Small intestine (tissue), 7 donors: ENCODE results near the gene GNPAT. TPM values are rescaled to one million over a fixed set of nuclear protein-coding genes. Genes with fewer than 3 reads are reported as not detected.

Source experiments
- DNase-seq, 2 donors: peaks; one replicate each; pipeline versions ENCODE4 v3.0.0 to v3.0.0-alpha.2; 2013
- FAIRE-seq: peaks from 2 replicates; lab custom pipeline; 2012; peaks lifted over from hg19 to GRCh38; lab: Jason Lieb, UNC
- H3K27ac ChIP-seq, 3 donors: one replicate each; pipeline ENCODE4 v1.5.1; 2013; ENCODE audit warnings: low read length in 2 of 3, mild to moderate bottlenecking in 2 of 3, control low read depth in 1 of 3, inconsistent platforms in 1 of 3, low read depth in 1 of 3, moderate library complexity in 1 of 3
- H3K27me3 ChIP-seq, 3 donors: one replicate each; pipeline ENCODE4 v1.6.1; 2013; ENCODE audit warnings: low read length in 3 of 3, inconsistent platforms in 1 of 3; ENCODE audit not compliant: control insufficient read depth in 3 of 3, insufficient read depth in 3 of 3
- H3K36me3 ChIP-seq, 3 donors: one replicate each; pipeline ENCODE4 v1.6.1; 2013; ENCODE audit warnings: low read length in 3 of 3, inconsistent platforms in 1 of 3, low read depth in 1 of 3, mild to moderate bottlenecking in 1 of 3, moderate library complexity in 1 of 3; ENCODE audit not compliant: control insufficient read depth in 3 of 3, insufficient read depth in 2 of 3
- H3K4me1 ChIP-seq, 3 donors: one replicate each; pipeline ENCODE4 v1.6.1; 2013; ENCODE audit warnings: low read length in 2 of 3, inconsistent platforms in 1 of 3, low read depth in 1 of 3, mild to moderate bottlenecking in 1 of 3, moderate library complexity in 1 of 3; ENCODE audit not compliant: control insufficient read depth in 3 of 3, insufficient read depth in 2 of 3
- H3K4me3 ChIP-seq, 3 donors: one replicate each; pipeline ENCODE4 v1.5.1; 2013; ENCODE audit warnings: low read length in 3 of 3, control low read depth in 1 of 3, inconsistent platforms in 1 of 3, low read depth in 1 of 3, mild to moderate bottlenecking in 1 of 3, moderate library complexity in 1 of 3
- H3K9me3 ChIP-seq, 2 donors: one replicate each; pipeline ENCODE4 v1.6.1; 2013; ENCODE audit warnings: low read depth in 1 of 2, low read length in 1 of 2; ENCODE audit not compliant: control insufficient read depth in 2 of 2, insufficient read depth in 1 of 2
- WGBS, 3 donors: extraction: QIAGEN DNeasy Blood & Tissue Kit; methylation state at CpG; one replicate each; pipeline ENCODE4 v1.1.7; 2013; 5-methylcytosine and 5-hydroxymethylcytosine counted together
- polyA plus RNA-seq, 4 donors: library from polyadenylated mRNA; stranded (reverse) in 3 of 4; unstranded in 1 of 4; fragments of 200-250 nt in 3 of 4; fragments of 120-200 nt in 1 of 4; gene quantifications; one replicate each; pipeline versions ENCODE4 v1.2.1 to v1.2.3, GENCODE V29; 2013
- donor health status: healthy with polysubstance abuse.
- donor health status: control.
- donor health status: control.
- donor health status: Bipolar disorder and iron deficiency.
- donor health status: healthy.

Gene GNPAT
- polyA plus RNA-seq, 4 donors = 43.4 to 69.4 (median 56.6) TPM

GRCh38 chr1:231301990-231302389 is 61.0 kb downstream of the GNPAT start:
- 93 to 96% (median 94%) methylated on average over 3 of the region's 3 CpGs for WGBS, 3 donors
- H3K4me3 ChIP-seq = no peak overlapping the region
- H3K27ac ChIP-seq = no peak overlapping the region
- no peaks in the 10 kb centered on the region for H3K9me3 ChIP-seq
- no peak for DNase-seq
- FAIRE-seq = no peak
- no peaks in the 10 kb centered on the region for H3K4me1 ChIP-seq
- H3K27me3 ChIP-seq = no peaks in the 10 kb centered on the region
- no peaks in the 10 kb centered on the region for H3K36me3 ChIP-seq

GRCh38 chr1:231310391-231310934 is 69.5 kb downstream of the GNPAT start:
- FAIRE-seq (no peak), DNase-seq (no peak)
- WGBS, 3 donors = 92 to 97% (median 94%) methylated on average over 10 of the region's 10 CpGs
- no peaks in the 10 kb centered on the region for H3K27me3 ChIP-seq
- no peaks in the 10 kb centered on the region for H3K36me3 ChIP-seq
- no peaks in the 10 kb centered on the region for H3K9me3 ChIP-seq
- H3K27ac ChIP-seq = no peak overlapping the region
- H3K4me1 ChIP-seq = no peaks in the 10 kb centered on the region
- H3K4me3 ChIP-seq = no peak overlapping the region

- H3K4me3 ChIP-seq = no peak overlapping the region
- H3K36me3 ChIP-seq = no peaks in the 10 kb centered on the region
- no peaks in the 10 kb centered on the region for H3K4me1 ChIP-seq
- 80 to 82% (median 81%) methylated on average over 8 of the region's 8 CpGs for WGBS, 3 donors
- H3K27me3 ChIP-seq = no peaks in the 10 kb centered on the region
- no peaks in the 10 kb centered on the region for H3K9me3 ChIP-seq
- FAIRE-seq = no peak
- no peak for DNase-seq
- H3K27ac ChIP-seq = no peak overlapping the region
These were observed 70.9 kb downstream of the GNPAT start for GRCh38 chr1:231311720-231312431.

- FAIRE-seq (no peak), DNase-seq (no peak)
- no peak overlapping the region for H3K27ac ChIP-seq
- WGBS, 3 donors = 85 to 91% (median 87%) methylated on average over 5 of the region's 5 CpGs
- H3K27me3 ChIP-seq = no peaks in the 10 kb centered on the region
- no peaks in the 10 kb centered on the region for H3K36me3 ChIP-seq
- H3K9me3 ChIP-seq = no peaks in the 10 kb centered on the region
- no peak overlapping the region for H3K4me3 ChIP-seq
- H3K4me1 ChIP-seq = no peaks in the 10 kb centered on the region
These were observed 71.4 kb downstream of the GNPAT start for GRCh38 chr1:231312432-231312788.

GRCh38 chr1:231313661-231314060 is 72.6 kb downstream of the GNPAT start:
- whole genome bisulfite sequencing, 3 donors = 72 to 91% (median 83%) methylated on average over 4 of the region's 4 CpGs
- no peak overlapping the region for H3K27ac ChIP-seq
- H3K36me3 ChIP-seq = no peaks in the 10 kb centered on the region
- H3K27me3 ChIP-seq = no peaks in the 10 kb centered on the region
- H3K4me1 ChIP-seq = no peaks in the 10 kb centered on the region
- H3K9me3 ChIP-seq = peaks cover 0 to 2% of the 10 kb centered on the region in 2 donors
- FAIRE-seq (no peak), DNase-seq (no peak)
- H3K4me3 ChIP-seq = no peak overlapping the region

GRCh38 chr1:231315887-231316286 is 74.9 kb downstream of the GNPAT start:
- peak; percentile 31 to 53 for DNase-seq
- Histone ChIP-seq H3K9me3 (peaks cover 0 to 2% of the 10 kb centered on the region in 2 donors), H3K4me1 (no peaks in the 10 kb centered on the region), H3K36me3 (no peaks in the 10 kb centered on the region), H3K27ac (no peak overlapping the region), H3K27me3 (no peaks in the 10 kb centered on the region), H3K4me3 (no peak overlapping the region)
- WGBS, 3 donors = 38 to 53% (median 46%) methylated on average over 10 to 11 of the region's 11 CpGs
- no peak for FAIRE-seq

GRCh38 chr1:231317306-231318014 is 76.4 kb downstream of the GNPAT start:
- Histone ChIP-seq H3K36me3 (no peaks in the 10 kb centered on the region), H3K27me3 (no peaks in the 10 kb centered on the region), H3K4me1 (no peaks in the 10 kb centered on the region), H3K27ac (no peak overlapping the region), H3K4me3 (no peak overlapping the region), H3K9me3 (peaks cover 0 to 2% of the 10 kb centered on the region in 2 donors)
- 94 to 95% (median 94%) methylated on average over 44 of the region's 44 CpGs for WGBS, 3 donors
- FAIRE-seq (no peak), DNase-seq (no peak)

- WGBS, 3 donors = 95 to 96% (median 96%) methylated on average over 15 of the region's 15 CpGs
- no peak for FAIRE-seq
These were observed 77.0 kb downstream of the GNPAT start for GRCh38 chr1:231318015-231318355.

More at GRCh38 chr1:231318015-231318355, 77.0 kb downstream of the GNPAT start:
- Histone ChIP-seq H3K4me1 (no peaks in the 10 kb centered on the region), H3K27me3 (no peaks in the 10 kb centered on the region), H3K36me3 (no peaks in the 10 kb centered on the region), H3K4me3 (no peak overlapping the region), H3K9me3 (peaks cover 0 to 2% of the 10 kb centered on the region in 2 donors), H3K27ac (no peak overlapping the region)
- DNase-seq = no peak
